ENCODE results near the gene SPACA5B. TPM values are rescaled to one million over a fixed set of nuclear protein-coding genes. Genes with fewer than 3 reads are reported as not detected.
"Not testable (repeated sequence)": the region's sequence is repeated elsewhere in the genome, so short reads cannot be mapped to it uniquely, and the experiment has no call there.

SPACA5B gene
- not detected for total RNA-seq
- long read RNA-seq: 0 reads

GRCh38 chrX:48130326-48130725, at the start of gene SPACA5B:
TSS of gene SPACA5B (plus strand) at chrX:48130626. CDS start at chrX:48130688, 62 bp downstream.
- ATAC-seq; intact Hi-C loops (cut with micrococcal nuclease); DNase-seq: not testable (repeated sequence)

- intact Hi-C loops (cut with micrococcal nuclease): loop anchor here (10.0 kb wide), 1 partner anchor 412 kb away; no protein-coding TSS in a partner anchor
- peak; percentile 74 for ATAC-seq
- DNase-seq: no peak
Observed at GRCh38 chrX:48083212-48083611, 47.2 kb upstream of the SPACA5B start.

GRCh38 chrX:48083706-48084105, 46.7 kb upstream of the SPACA5B start:
- ATAC-seq: no peak
- intact Hi-C loops (cut with micrococcal nuclease): loop anchor here (10.0 kb wide), 1 partner anchor 411 kb away; no protein-coding TSS in a partner anchor

DNA sequence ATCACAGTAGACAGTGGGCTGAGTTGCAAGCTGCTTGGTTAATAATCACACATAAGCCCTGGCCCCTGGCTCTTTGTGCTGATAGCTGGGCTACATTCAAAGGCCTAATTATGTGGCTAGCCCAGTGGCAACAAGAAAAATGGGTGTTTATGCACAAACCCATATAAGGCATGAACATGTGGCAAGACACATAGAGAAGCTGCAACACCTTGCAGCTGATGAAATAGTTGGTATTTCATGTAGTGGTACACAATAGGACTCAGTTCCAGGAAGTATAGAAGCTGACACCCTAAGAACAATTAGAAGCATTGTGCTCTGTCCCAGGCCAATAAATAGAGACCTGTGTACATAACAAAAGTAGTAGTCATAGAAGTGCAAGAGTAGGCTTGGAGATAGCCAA, 44.3 kb upstream of the SPACA5B start:
- no peak for ATAC-seq
- no peak for DNase-seq
- intact Hi-C loops (cut with micrococcal nuclease): loop anchor here (10.0 kb wide), 1 partner anchor 409 kb away; no protein-coding TSS in a partner anchor

More at GRCh38 chrX:48083706-48084105, 46.7 kb upstream of the SPACA5B start:
- no peak for DNase-seq

GRCh38 chrX:48090123-48090522, 40.3 kb upstream of the SPACA5B start:
- no peak for DNase-seq
- intact Hi-C loops (cut with micrococcal nuclease): no loop called here
- ATAC-seq: no peak

- intact Hi-C loops (cut with micrococcal nuclease); ATAC-seq; DNase-seq: not testable (repeated sequence)
Observed at GRCh38 chrX:48092558-48092957, 37.9 kb upstream of the SPACA5B start.

DNA sequence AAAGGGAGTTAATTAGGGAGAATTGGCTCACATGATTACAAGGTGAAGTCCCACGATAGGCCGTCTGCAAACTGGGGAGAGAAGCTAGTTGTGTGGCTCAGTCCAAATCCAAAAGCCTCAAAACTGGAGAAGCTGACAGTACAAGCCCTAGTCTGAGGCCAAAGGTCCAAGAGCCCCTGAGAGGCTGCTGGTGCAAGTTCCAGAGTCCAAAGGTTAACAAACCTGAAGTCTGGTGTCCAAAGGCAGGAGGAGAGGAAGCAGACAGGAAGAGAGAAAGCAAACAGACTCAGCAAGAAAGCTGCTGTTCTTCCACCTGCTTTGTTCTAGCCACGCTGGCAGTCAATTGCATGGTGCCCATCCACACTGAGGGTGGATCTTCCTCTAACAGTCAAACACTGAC, 29.0 kb upstream of the SPACA5B start:
- intact Hi-C loops (cut with micrococcal nuclease): no loop called here
- ATAC-seq: no peak

GRCh38 chrX:48102874-48103374, 27.5 kb upstream of the SPACA5B start:
- ATAC-seq (no peak), DNase-seq (no peak)
- intact Hi-C loops (cut with micrococcal nuclease): no loop called here

More for the DNA sequence above, 29.0 kb upstream of the SPACA5B start:
- no peak for DNase-seq

DNA sequence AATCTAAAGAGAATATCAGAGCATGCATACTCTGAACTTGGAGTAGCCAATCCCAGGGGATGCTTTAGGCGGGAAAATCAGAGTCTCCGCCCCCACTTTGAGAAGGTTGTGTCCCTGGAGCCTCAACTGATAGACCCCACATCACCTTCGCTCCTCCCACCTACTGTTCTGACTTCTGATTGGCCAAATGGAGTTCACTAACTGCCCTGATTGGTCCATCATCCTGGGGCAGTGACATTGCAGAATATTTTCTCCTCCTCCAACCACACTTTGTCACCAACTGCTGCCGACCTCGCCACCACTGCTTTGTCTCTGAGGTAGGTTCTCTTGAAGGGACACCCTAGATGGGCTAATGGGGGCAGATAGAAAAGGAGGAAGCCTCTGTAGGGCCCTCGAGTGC, 22.7 kb upstream of the SPACA5B start:
- no peak for DNase-seq
- no peak for ATAC-seq
- intact Hi-C loops (cut with micrococcal nuclease): no loop called here

GRCh38 chrX:48125286-48125685, 5.1 kb upstream of the SPACA5B start:
- ATAC-seq; DNase-seq; intact Hi-C loops (cut with micrococcal nuclease): not testable (repeated sequence)

- ATAC-seq; intact Hi-C loops (cut with micrococcal nuclease); DNase-seq: not testable (repeated sequence)
Observed at GRCh38 chrX:48132308-48132844, 1.9 kb downstream of the SPACA5B start.

- ATAC-seq; DNase-seq; intact Hi-C loops (cut with micrococcal nuclease): not testable (repeated sequence)
Observed at GRCh38 chrX:48139076-48139475, 8.7 kb downstream of the SPACA5B start.

DNA sequence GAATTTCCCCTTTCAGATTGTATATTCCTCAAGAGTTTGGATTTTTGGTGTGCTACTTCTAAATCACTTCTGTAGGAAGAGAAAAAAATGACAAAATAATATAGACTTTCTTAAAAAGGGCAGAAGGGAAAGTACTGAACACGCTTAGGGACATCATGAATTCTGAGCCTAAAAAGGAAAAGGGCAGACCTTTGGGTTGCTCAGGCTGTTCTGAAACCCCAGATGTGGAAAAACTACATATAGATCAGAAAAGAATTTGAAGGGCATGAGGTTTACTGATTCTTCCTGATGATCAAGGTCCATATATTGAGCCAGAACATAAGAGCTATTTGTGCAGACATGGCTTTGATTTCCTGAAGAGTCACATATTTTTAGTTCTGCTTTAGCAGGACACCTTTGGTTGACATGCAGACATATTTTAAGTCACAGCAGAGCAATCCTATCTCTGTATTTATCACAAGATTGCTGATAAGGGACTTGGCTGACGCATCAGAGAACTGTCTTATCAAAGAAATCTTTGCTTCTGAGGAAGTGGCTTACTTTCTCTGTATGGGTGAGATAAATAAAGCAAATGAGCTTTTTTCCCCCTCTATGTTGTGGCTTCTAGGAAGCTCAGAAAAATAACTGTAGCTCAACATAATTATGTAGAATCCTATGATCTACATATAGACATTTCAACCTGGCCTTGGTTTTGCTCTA, 11.5 kb downstream of the SPACA5B start:
- intact Hi-C loops (cut with micrococcal nuclease); DNase-seq; ATAC-seq: not testable (repeated sequence)

DNA sequence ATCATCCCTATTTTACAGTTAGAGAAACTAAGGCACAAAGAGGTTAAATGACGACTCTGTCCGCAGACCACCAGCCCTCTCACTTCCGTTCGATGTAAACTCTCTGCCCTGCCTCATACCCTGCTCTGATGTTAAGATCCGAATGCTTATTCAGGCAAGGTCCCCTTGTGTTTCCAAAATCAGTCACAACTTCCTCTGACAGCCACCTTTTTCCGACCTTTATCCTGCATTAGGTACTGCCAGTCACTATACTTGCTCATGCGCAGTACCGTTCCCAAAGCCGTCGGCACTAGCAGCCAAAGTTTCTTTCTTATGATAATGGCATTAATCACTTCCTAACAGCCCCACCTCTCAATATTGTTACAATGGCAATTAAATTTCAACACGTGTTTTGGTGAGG, 12.3 kb downstream of the SPACA5B start:
- ATAC-seq; intact Hi-C loops (cut with micrococcal nuclease); DNase-seq: not testable (repeated sequence)

GRCh38 chrX:48153769-48154168, 23.3 kb downstream of the SPACA5B start:
- ATAC-seq (no peak), DNase-seq (no peak)
- intact Hi-C loops (cut with micrococcal nuclease): no loop called here

GRCh38 chrX:48154796-48155195, 24.4 kb downstream of the SPACA5B start:
- no peak for ATAC-seq

DNA sequence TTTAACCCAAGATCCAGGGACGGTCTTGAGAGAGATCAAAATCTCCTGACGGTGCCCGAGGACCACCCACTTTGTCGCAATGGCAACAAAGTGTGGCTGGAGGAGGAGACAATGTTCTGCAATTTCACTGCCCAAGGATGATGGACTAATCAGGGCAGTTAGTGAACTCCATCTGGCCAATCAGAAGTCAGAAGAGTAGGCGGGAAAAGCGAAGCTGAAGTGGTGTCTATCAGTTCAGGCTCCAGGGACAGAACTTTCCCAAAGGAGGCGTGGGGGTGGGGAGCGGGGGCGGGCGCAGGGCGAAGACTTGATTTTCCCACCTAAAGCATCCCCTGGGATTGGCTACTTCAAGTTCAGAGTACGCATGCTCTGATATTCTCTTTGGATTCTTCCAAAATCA, 25.6 kb downstream of the SPACA5B start:
- ATAC-seq: no peak
- DNase-seq: no peak
- intact Hi-C loops (cut with micrococcal nuclease): no loop called here

More at GRCh38 chrX:48154796-48155195, 24.4 kb downstream of the SPACA5B start:
- DNase-seq: no peak
- intact Hi-C loops (cut with micrococcal nuclease): no loop called here

- DNase-seq: no peak
- no peak for ATAC-seq
- intact Hi-C loops (cut with micrococcal nuclease): no loop called here
Observed at GRCh38 chrX:48165241-48165640, 34.8 kb downstream of the SPACA5B start.

- intact Hi-C loops (cut with micrococcal nuclease); ATAC-seq; DNase-seq: not testable (repeated sequence)
Observed at GRCh38 chrX:48166322-48166721, 35.9 kb downstream of the SPACA5B start.

- intact Hi-C loops (cut with micrococcal nuclease): no loop called here
- DNase-seq (no peak), ATAC-seq (no peak)
Observed at GRCh38 chrX:48179691-48180090, 49.3 kb downstream of the SPACA5B start.
